GM19395 (cell line): ENCODE data around the gene CORO2A.

Experiments
- ATAC-seq: cut with Tn5 transposase; IDR thresholded peaks from one replicate; pipeline ENCODE4 v1.9.1; 2021; ENCODE audit warnings: mild to moderate bottlenecking, moderate library complexity; ENCODE audit not compliant: unreplicated experiment

CORO2A gene

DNA sequence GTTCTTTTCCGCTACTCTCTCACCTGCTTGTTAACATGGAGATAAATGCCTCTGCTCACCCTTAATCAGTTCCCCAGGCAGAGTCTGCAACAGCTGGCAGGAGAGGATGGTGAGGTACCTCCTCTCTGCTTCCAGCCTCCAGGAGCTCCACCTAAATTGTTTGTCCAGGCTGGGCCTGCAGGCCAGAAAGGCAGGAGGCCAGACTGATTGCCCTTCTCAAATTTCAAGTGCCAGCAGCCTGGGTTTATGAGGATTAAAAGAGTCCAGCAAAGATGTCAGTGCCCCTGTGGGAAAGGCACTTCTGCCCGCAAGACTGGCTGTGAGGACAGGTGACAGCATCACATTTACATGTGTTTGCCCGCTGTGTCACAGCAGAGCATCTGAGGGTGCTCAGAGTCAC lies 19.8 kb downstream of the CORO2A start:
- no peak for ATAC-seq

DNA sequence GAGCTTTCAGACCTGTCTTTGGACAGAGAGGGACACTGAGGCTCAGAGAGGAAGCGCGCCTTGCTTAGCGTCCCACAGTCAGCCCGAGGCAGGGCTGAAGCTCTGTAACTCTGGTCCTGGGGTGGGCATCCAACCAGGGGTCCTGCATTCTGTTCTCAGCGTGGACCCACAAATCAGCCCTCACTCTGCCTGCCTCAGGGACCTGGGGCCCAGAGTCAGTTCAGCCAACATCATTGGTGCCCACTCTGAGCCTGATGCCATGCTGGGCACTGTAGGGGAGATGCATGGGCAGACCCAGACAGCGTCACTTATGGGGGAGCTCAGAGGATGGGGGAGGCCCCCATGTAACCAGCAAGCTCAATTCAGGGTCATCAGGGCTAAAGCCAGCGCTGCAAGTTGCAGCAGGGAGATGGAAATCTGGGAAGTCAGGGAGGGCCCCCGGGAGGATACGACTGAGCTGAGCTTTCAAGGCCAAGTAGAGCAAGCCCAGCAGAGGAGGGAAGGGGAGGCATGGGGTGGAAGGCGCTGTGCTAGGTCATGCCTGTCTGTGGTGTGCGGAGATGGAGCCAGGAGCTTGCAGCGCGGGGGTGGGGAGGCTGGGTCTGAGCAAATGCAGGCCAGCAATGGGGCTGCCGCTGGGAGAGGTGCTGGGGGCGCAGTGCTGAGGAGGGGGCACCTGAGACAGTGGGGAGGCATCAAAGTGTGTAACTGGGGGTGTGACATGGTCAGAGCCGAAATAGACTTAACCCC lies 21.1 kb downstream of the CORO2A start:
- ATAC-seq, result no peak

DNA sequence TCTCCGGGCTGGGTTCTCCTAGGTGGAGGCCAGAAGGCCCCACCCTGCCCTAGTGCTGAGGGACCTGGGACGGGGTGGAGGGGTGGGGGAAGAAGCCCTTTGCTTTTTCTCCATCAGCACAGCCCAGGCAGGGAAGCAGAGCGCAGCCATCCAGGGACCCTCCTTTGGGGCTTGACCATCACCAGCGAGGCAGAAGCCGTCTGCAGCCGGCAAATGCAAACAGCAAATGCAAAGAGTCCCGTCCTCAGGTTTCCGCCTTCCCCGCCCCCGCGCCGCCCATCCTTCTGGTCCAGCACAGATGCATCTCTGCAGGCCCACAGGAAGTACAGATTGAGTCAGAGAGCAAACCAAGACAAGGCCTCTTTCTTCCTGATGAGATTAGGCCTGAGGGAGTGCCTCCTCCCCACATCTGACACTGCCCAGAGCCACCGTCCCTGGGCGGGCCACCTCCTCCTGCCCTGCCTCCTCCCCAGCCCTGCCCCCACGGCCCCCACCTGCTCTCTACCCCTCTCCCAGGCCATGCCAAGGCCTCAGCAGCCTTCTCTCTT lies 23.4 kb downstream of the CORO2A start:
- ATAC-seq, result peak; percentile 99

DNA sequence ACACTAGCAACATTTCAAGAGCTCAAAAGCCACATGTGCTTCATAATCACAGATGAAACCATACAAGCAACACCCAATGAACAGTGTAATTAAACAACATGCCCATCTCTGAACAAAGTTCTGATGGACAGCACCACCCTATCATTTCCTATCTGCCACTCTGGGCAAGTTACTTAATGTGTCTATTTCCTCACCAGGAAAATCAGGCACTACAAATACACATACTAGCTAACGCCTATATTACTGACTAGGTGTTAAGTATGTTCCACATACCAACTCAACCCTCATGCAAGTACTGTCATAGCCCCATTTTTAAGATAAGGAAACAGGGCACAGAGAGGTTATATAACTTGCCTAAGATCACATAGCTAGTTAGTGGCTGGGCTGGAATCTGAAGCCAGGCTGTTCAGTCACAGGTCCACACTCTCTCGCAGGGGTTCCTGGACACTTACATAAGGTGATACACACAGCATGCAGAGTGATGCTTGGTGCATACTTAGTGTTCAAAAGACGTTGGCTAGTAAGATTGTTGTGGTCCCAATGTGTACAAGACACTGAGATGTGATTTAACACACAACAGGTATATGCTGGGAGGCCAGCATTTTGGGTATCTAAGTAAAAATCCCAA lies 24.2 kb downstream of the CORO2A start:
- no peak for ATAC-seq

DNA sequence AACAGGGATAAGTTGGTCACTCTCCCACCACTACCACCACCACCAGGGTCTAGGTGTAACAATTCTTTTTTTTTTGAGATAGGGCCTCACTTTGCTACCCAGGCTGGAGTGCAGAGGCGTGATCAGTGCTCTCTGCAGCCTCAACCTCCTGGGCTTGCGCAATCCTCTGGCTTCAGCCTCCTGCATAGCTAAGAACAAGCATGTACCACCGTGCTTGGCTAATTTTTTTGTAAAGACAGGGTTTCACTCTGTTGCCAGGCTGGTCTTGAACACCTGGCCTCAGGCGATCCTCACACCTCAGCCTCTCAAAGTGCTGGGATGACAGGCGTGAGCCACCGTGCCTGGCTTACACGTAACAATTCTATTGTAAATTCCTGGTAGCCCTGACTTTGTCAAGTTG lies 27.5 kb downstream of the CORO2A start:
- ATAC-seq, result no peak

DNA sequence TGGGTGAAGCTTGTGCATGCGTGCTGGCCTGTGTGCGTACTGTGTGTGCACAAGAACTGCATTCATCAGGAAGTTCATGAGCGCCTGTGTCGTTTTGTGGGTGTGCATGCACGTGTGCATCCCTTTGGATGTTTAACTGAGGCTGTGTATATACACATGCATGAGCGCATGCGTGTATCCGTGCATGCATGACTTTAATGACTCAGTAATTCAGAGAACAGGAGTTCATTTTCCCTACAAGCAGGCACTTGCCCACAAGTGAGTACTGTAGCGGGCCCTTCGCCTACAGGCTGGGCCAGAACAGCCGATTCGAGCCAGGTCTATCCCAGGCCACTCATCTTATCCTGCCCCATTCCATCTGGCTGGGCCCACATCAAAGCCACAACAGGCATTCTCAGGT lies 29.8 kb downstream of the CORO2A start:
- ATAC-seq, result no peak

DNA sequence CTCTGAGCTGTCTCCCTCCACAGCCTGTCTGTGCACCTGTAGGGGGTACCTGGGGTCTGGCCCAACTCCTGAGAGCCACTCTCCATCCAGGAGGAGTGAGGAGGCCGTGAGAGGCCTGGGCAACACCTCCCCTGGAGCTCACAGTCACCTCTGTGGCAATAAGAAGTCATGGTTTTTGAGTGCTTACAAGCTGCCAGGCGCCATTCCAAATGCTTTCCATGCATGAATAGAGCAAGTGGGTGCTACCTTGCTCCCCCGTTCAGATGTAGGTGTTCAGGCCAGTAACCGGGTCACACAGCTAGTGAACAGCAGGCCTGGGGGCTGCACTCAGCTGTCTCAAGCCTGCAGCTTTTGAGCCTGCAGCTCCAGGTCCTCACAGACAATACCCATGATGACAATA lies 30.6 kb downstream of the CORO2A start:
- ATAC-seq, result no peak

DNA sequence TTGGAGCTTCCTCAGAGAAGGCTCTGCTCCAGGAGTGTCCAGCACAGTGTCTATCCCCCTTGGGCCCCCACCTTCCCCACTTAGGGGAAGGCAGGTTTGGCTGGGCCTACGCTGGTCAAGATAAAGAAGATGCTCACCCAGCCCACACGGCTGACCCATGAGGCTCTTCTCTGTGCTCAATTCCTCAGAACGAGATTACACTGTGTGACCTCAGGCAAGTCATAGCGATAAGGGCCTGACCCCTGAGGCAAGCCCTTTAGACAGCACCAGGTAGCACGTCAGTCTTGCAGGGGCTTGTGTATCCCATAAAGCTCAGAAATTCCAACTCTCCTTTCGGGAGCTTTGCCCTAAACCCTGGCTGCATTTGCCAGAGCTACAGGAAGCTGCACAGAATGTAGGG lies 32.6 kb downstream of the CORO2A start:
- no peak for ATAC-seq

DNA sequence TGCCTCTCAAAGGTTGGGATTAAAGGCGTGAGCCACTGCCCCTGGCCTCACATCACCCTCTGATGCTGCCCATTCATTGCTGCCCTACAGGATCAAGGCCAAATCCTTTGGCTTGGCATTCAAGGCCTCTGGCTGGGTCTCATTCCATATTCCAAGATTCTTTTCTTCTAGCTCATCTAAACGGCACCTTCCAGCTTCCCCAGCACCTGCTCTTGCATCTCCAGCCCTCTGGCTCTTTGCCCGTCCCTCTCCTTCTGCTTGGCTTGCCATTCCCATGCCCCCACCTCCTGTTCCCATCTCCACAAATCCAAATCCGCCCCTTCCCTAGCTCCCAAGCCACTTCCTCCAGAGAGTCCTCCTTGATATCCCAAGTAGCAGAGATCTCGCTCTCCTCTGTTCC lies 33.1 kb downstream of the CORO2A start:
- ATAC-seq, result no peak

DNA sequence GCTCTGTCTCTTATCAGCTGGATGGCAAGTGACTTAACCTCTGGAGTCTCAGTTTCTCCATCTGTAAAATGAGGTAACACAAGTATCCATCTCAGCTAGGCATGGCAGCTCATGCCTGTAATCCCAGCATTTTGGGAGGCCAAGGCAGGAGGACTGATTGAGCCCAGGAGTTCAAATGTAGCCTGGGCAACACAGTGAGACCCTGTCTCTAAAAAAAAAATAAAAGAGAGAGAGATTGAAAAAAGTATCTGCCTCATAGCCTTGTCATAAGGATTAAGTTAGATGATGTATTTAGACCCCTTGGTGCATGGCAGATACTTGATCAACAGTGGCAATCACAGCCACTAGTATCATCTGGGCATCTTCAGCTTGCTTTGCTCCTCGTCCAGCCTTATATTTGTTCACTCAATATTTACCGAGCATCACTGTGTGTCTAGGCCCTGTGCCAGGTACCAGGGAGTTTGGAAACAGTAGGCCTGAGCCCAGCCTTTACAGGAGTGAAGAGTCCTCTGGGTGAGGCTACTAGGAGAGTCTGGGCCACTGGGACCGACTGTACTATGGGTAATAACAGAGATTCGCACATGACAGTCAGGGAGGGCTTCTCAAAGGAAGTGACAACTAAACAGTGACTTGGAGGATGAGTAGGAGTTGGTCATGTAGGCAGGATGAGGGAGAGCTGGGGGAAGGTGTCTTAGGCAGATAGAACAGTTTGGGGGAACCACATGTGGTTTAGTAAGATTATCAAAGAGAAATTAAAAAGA lies 34.2 kb downstream of the CORO2A start:
- ATAC-seq, result no peak

DNA sequence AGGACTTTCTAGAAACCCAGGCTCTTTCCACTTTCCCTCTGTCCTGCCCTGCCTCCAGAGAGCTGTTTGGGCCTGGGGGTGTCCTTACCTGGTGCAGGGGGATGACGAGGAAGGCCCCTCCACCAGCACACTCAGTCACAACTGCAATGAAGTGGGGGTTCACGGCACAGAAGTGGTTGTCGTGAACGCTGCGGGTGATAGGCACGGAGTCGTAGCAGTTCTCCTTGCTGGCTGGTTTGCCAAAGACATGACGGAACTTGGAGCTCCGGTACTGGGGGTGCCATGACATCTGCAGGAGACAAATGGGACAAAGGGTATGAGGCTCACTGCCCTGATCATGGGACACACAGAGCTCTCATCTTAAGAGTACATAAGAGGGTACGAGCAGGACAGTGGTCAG lies 35.1 kb downstream of the CORO2A start:
- no peak for ATAC-seq

DNA sequence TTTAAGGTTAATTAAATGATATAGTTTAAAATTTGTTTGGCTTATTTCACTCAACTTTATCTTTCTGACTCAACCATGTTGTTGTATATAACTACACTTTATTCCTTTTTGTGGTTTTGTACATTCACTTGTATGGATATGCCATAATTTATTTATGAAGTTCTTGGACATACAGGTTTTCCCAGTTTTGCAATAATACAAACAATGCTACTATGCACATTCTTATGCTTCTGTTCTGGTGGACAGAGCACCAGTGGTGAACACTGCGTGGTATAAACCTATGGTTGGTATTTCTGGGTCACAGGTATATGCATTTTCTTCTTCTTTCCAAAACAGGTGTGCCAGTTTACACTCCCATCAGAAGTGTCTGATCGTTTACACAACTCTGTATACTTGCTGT lies 37.8 kb downstream of the CORO2A start:
- no peak for ATAC-seq

DNA sequence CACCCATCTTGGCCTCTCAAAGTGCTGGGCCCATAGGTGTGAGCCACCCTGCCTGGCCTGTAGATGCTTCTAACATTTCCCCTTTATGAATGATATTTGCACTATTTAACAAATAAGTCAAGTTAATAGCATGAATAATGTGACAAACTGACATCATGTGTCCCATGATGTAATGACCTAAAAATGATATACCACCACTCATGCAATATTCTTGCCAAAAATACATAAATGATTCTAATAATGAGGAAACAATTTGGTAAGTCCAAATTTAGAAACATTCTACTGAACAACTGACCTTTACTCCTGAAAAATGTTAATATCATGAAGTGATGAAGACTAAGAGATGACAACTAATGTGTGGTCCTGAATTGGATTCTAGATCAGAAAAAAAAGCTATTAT lies 39.9 kb downstream of the CORO2A start:
- no peak for ATAC-seq

DNA sequence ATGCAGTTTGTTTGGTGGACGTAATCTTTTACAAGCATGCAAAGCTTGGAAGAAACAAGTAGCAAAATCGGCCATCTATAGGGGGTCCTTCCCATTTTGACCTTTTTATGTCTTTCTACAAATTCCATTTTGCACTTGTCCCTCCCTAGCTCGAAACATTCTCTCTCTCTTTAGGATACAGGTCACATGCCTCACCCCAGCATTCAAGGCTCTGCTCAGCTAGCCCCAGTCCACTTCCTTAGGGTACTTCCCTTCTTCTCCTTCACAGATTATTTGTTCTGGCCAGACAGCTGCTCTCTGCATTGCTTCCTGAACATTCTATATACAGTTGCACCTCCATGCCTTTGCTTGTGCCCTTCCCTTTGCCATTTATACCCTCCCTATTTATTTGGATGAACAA lies 41.7 kb downstream of the CORO2A start:
- ATAC-seq, result no peak

DNA sequence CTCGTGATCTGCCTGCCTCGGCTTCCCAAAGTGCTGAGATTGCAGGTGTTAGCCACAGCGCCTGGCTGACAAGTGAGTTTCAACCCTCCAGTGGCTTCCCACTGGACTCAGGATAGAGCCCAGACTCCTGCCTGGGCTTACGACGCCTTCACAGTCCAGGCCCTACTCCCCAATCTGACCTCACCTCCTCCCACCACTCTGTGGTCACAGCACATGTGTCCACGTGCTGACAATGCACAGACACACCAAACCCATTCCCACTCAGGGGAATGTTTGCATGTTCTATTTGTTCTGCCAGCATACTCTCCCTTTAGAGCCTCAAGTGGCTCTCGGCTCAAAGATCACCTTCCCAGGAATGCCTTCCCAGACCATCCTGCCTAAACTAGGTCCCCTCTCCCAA lies 42.3 kb downstream of the CORO2A start:
- no peak for ATAC-seq

DNA sequence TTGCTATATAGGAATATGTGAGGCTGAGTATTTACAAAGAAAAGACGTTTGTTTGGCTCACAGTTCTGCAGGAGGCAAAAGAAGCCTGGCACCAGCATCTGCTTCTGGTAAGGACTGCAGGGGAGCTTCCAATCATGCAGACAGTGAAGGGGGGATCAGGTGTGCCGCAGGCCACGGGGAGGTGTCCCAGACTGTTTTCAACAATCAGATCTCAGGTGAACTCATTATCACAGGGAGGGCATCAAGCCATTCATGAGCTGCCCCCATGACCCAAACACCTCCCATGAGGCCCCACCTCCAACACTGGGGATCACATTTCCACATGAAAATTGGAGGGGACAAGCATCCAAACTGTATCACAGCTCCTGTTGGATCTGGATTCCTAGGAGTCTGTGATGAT lies 43.0 kb downstream of the CORO2A start:
- no peak for ATAC-seq

DNA sequence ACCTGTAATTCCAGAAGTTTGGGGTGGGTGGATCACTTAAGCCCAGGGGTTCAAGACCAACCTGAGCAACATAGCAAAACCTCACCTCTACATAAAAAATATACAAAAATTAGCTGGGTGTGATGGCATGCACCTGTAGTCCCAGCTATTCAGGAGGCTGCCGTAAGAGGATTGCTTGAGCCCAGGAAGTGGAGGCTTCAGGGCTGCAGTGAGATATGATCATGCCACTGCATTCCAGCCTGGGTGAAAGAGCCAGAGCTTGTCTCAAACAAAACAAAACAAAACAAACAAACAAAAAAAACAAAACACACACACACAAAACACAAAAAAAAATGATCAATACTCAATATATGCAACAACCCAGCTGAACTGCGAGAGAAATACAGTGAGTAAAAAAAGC lies 44.0 kb downstream of the CORO2A start:
- no peak for ATAC-seq

DNA sequence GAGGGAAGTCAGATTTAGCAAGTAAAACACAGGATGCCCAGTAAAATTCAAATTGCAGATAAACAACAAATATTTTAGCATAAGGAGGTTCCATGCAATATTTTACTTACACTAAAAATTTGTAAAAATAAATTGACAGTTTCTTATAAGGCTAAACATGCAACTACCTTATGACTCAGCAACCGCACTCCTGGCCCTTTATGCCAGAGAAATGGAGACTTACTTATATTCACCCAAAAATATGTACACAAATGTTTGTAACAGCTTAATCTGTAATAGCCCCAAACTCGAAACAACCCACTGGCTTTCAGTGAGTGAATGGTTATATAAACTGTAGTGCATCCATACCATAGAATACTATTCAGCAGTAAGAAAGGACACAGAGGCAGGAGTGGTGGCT lies 44.9 kb downstream of the CORO2A start:
- ATAC-seq, result no peak

DNA sequence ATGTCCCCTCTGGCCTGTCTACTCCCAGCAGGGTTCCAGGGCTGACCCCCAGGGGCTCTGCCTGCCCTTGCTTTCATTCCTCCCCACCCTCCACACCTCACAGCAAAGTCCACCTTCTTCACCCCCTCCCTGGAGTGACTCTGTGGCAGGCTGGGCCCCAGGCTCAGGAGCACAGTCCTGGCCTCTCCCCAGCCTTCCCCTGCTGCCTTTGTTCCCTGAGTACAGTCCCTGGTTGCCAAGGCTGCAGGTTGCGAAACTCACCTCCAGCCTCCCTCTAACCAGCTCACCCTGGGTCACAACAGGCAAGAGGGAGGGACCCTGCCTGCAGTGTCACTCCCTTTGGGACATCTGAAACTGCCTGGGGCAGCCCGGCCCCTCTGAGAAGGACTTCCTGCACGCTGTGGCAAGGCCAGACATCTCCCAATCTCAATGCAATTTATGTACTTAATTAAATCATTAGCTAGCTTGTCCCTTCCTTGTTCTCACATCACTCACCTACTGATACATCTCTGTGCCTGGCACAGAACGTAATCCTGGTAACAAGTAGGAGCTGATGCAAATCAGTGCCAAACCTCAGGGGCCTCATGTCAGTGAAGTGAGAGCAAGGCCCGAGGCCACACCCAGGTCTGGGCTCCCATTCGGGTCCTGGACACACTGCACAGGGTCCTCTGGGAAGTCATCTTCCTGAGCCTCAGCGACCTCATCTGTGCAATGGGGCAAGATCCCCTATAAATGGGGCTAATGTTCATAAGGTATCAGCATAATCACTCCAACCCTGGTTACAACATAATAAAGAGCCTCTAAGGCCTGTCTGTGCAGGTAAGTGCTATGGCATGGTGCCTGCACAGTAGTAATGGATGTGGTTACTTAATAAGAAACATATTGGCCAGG lies 46.1 kb downstream of the CORO2A start:
- ATAC-seq, result no peak

DNA sequence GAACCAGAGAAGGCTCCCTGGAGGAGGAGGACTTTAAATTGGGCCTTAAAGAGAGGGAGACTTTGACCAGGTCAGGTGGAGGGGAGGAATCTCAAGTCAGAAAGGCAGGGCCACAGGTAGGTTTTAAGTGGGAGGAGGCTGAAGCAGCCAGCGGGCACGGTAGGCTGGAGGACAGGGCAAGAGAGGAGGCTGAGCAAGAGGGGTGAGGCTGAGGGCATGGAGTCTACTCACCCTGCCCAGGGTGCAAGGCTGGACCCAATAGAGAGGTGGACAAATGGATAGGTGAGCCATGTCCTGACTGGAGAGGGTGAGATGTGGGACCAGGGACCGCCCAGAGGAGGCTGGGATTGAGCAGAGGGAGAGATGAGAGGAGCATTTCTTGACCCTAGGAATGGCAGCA lies 47.8 kb downstream of the CORO2A start:
- no peak for ATAC-seq

DNA sequence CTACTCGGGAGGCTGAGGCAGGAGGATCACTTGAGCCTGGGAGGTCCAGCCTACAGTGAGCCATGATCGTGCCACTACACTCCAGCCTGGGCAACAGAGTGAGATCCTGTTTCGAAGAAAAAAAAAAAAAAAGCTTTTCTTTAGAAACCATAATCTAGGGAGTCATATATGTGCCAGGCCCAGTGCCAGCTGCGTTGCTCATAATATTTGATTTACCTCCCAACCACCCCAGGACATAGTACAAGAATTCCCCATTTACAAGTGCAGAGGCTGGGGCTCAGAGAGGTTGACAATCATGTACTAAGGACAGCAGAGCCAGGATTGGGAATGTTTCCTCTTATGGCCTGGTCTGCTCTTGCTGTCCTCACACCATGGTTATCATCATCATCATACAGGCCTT lies 48.4 kb downstream of the CORO2A start:
- ATAC-seq, result no peak
